ENCODE results near the gene STK31.
"Not testable (repeated sequence)": the region's sequence is repeated elsewhere in the genome, so short reads cannot be mapped to it uniquely, and the experiment has no call there.

The STK31 gene, protein sequence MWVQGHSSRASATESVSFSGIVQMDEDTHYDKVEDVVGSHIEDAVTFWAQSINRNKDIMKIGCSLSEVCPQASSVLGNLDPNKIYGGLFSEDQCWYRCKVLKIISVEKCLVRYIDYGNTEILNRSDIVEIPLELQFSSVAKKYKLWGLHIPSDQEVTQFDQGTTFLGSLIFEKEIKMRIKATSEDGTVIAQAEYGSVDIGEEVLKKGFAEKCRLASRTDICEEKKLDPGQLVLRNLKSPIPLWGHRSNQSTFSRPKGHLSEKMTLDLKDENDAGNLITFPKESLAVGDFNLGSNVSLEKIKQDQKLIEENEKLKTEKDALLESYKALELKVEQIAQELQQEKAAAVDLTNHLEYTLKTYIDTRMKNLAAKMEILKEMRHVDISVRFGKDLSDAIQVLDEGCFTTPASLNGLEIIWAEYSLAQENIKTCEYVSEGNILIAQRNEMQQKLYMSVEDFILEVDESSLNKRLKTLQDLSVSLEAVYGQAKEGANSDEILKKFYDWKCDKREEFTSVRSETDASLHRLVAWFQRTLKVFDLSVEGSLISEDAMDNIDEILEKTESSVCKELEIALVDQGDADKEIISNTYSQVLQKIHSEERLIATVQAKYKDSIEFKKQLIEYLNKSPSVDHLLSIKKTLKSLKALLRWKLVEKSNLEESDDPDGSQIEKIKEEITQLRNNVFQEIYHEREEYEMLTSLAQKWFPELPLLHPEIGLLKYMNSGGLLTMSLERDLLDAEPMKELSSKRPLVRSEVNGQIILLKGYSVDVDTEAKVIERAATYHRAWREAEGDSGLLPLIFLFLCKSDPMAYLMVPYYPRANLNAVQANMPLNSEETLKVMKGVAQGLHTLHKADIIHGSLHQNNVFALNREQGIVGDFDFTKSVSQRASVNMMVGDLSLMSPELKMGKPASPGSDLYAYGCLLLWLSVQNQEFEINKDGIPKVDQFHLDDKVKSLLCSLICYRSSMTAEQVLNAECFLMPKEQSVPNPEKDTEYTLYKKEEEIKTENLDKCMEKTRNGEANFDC

DNA sequence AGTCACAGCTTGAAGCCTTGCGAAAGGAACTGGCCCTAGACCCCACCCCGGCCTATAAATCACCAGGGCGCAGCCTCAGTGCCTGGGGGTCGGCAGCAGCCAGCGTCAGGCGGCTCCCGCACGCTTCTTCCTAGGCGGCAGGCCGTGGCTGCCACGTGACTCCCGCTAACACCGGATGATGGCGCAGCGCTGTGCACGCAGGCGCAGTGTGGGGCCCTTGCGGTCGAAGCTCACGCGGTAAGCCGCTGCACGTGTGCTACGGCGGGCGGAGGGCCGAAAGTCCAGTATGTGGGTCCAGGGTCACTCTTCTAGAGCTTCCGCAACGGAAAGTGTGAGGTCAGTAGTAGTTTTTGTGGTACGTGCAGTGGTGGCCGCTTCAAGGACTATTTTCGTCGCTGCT is at the start of gene STK31:
Gene STK31, plus strand, starts transcription at position 220 of the 400 bp plus-strand sequence. Its CDS starts 67 bp downstream, at position 287.
- no peak for DNase-seq

- no peak for DNase-seq
These were observed 48.6 kb upstream of the STK31 start for GRCh38 chr7:23661385-23661784.

DNA sequence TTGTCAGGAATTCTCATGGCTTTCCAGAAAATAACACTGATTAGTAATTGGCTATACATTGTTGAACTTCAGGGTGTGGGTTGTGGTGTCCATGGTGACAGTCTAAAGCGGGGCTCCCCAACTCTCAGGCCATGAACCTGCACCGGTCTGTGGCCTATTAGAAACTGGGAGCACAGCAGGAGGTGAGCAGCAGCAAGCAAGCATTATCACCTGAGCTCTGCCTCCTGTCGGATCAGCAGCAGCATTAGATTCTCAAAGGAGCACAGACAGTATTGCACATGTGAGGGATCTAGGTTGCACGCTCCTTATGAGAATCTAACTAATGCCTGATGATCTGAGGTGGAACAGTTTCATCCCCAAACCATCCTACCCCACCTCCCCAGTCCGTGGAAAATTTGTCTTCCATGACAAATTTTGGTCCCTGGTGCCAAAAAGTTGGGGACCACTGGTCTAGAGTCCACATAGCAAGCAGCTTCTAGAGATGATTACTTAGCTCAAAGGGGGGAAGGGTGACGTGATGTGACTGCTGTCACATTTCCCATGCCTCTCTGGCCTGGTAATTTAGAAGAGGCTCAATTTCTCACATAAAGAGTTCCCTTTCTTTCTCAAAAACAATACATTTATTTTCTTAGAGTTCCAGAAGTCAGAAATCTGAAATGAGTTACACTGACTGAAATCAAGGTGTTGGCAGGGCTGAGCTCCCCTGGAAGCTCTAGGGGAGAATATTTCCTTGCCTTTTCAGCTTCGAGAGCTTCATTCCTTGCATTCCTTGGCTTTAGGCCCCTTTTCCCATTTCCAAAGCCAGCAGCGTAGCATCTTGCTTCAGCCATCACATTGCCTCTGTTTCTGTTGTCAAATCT is 47.7 kb upstream of the STK31 start:
- DNase-seq: peak; percentile 18

DNA sequence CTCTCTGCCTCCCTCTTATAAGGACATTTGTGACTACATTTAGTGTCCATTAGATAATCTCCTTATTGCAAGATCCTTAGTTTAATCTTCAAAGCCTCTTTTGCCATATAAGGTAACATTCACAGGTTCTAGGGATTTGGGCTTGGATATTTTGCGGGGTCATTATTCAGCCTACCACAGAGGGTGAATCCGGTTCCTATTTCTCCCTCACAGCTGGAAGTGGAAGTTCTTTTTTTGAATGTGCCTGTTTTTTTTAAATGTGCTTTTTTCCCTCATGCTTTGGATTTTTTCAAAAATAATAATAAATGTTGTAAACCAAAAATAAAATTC is 47.1 kb upstream of the STK31 start:
- no peak for DNase-seq

DNA sequence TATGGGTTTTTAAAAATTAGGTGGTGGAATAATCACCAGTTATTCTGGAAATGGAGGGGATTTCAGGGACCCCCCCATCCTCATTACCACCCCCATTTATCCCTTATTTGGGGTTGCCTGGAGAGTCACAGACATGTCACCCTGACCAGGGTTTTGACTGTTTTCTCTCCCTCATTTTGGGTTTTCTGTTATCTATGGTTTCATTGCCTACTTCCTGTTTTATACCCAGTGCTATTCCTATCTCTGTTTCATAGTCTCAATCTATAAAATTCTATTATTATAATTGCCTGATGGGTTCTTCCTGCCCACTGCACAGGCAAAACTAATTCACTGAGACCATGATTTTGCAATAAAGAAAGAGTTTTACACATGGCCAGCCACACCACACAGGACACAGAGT is 45.9 kb upstream of the STK31 start:
- DNase-seq: no peak

- no peak for DNase-seq
These were observed 38.0 kb upstream of the STK31 start for GRCh38 chr7:23672033-23672432.

DNA sequence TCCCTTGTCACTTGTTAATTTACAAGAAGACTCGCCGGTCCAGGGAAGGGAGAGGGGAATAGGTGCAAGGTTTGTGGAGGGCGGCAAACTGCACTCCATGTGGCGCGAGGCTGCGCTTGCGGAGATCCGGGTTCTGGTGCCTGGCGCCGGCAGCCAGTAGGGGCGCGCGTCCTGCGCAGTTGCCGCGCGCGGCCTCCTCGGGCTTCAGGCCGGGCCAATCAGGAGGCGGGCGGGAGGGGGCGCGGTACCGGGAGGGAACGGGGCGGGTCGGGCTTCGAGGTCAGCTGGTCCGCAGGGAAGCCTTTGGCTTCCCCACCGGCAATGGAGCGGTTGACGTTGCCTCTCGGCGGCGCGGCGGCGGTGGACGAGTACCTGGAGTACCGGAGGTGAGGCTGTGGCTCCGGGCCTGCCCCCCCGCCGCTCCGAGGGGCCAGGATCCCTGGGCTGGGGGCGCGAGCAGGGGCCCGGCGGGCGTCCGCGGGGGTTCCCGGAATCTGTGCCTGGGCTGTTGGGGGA is 30.1 kb upstream of the STK31 start, which contains the start of gene FAM221A:
Gene FAM221A, plus strand, starts transcription at position 302 of the 516 bp plus-strand sequence. Its CDS starts 20 bp downstream, at position 322.
- DNase-seq: peak; percentile 90

DNA sequence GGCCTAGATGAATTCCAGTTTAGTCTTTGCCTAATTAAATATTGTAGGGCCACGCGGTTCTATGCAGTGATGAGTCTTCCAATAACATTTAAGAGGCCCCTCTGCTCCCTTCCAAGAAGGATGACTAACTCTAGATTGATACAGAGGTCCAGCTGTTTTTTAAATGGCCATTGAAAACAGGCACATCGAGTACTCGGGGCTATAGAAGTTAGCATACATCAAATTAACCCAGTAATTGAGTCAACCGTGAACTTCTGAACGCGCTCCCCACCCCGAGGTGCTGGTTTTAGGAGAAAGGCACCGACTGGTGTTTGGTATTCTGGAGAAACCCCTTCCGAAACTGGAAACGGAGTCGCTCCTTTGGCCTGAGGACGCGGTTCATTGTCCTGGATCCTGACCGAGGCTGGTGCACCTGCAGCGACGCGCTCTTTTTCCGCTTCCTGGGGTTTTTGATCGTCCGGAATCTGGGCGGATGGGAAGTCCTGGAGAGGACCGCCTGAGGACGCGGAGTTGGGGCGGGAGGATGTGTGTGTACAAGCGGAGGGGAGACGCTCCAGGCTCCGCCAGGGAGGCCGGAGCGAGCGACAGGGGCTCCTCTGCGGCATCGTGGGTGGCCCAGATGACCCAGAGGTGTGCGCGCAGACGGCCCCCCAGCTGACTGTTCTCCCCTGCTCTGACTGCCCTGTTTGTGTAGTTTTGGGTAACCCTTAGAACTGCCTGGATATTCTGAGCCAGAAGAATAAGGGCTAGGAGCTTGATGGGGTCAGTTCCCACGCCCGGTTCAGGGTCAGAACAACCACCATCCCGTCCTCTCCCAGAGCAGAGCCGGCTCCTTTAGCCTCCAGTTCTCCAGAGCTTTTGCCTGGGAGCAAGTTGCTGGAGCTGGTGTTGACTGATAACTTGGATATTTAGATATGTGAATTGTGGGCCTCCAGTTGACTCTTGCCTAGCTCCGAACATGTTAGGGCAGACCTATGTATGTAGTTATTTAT is 29.3 kb upstream of the STK31 start:
- peak; percentile 91 for DNase-seq

DNA sequence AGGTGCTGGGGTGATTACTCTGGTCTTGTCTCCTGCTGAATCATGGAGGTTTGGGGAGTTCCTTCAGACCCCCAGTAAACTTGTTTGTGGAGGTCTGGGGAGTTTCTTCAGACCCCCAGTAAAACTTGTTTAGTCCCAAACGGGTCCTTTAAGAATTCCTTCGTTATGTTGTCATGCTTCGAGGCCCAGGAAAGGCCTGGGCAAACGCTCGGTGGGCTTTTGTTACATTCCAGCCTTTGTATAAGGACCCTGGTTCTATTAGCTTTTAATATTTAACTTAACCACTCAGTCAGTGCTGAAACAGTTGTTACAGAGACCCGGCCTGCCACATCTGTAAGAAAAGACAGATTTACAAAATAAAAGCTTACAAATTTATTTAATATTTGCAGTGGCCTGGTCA is 26.0 kb upstream of the STK31 start:
- not testable (repeated sequence) for DNase-seq

GRCh38 chr7:23685731-23686130 is 24.3 kb upstream of the STK31 start:
- DNase-seq: no peak

DNA sequence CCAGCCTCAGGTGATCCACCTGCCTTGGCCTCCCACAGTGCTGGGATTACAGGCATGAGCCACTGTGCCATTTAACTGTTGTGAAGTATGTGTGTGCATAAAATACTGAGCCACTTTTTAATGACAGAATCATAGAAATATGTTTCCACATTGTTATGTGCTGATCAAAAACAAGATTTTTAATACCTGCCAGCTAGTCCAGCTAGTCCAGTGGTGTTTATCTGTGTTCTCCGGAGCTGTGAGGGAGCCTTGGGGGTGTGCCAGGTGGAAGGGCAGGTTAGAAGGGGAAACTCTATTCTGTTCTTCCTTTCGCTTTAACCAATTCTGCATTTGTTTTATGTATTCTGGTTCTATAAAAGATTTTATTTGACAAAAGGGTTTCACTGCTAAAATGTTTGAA is 23.0 kb upstream of the STK31 start:
- no peak for DNase-seq

DNA sequence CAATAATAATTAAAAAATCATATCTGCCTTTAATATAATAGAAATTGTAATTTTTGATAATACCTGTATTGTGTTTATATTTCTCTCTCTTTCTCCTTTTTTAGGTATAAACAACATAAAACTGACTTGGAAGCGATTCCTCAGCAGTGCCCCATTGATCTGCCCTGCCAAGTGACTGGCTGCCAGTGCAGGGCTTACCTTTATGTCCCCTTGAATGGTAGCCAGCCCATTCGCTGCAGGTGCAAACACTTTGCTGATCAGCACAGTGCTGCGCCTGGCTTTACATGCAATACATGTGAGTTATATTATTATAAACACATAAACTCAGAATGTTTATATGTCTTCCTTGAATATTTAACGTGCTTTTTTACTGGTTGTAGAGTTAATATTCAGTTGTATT is 20.9 kb upstream of the STK31 start:
- no peak for DNase-seq

GRCh38 chr7:23691320-23691719 is 18.7 kb upstream of the STK31 start:
- no peak for DNase-seq

DNA sequence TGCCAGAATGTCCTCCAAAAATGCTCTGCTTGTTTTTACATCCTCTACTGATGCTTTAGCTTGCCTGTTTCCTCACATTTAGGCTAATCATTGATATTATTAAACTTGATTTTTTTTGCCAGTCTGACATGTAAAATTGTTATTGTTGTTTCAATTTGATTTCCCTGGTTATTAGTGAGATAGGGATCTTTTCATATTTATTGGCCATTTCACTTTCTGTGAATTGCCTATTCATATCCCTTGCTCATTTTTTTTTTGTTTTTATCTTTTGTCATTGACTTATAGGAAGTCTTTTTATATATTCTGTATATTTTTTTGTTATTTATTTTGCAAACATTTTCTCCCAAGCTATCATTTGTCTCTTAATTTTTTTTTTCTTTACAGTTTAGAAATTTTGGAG is 16.8 kb upstream of the STK31 start:
- DNase-seq: no peak

DNA sequence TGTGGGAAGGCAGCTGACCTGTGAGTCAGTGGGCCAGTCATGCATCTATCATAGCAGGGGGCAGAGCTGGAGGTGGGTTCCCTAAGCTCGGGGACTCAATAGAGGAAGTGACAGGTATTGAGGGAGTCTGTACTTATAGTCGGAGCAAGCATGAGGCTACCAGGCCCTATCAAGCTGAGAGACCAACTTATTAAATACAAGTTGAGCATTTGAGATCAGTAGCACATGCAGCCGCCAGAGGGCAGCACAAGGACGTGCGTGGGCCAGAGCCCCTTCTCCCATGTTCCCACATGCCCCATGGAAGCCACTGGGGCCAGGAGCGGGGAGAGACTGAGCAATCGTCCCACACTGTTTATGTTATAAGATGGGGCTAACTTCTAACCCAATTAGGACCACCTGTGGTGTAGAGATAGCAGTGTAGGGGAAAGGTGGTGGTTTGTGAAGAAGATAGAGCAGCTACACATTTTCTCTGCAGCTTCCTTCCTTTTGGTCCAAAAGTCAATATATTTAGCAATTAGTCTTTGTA is 13.0 kb upstream of the STK31 start:
- DNase-seq: peak; percentile 83

DNA sequence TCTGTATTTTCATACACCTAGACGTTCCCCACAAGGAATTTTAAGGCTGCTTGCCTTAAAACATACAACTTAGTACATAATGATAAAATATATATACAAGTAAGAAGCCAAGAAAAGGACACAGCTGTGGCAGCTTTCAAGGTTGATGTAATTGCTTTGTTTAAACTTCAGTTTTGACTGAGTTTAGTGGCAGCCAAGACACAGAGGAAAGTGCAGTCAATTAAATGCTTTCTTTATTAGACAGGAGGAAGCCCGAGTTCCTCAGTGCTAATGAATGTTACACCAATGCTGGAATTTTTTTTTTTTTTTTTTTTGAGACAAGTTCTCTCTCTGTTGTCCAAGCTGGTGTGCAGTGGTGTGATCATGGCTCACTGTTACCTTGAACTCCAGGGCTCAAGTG is 11.2 kb upstream of the STK31 start:
- no peak for DNase-seq

GRCh38 chr7:23700046-23700445 is 10.0 kb upstream of the STK31 start:
- DNase-seq: peak; percentile 55

DNA sequence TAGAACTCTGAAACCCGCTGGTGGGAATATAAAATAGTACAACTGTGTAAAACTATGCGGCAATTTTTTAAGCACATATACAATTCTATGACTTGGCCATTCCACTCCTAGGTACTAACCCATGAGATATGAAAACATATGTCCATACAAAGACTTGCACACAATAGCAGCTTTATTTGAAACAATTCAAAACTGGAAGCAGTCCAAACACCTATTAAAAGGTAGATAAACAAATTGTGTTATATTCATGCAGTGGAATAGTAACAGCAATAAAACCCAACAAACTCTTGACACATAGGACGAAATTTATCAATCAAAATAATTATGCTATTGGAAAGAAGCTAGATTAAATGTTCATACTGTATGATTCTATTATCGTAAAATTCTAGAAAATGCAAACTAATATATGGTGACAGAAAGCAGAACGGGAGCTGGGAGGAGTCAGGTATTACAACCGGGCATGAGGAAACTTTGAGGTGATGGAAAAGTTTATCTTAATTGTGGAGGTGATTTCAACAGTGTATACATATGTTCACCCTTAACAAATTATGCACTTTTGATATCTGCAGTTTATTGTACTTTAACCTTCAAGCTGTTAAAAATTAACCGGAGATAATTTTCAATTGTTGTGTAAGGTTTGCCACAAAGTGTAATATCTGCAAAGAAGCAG is 803 bp upstream of the STK31 start:
- DNase-seq: no peak

- DNase-seq: peak; percentile 60
These were observed 2.6 kb downstream of the STK31 start for GRCh38 chr7:23712368-23713284.
